ENCODE results near the gene RGS4. TPM values are rescaled to one million over a fixed set of nuclear protein-coding genes. Genes with fewer than 3 reads are reported as not detected.

Gene RGS4
- total RNA-seq, 3 donors from 2014 or later = not detected

GRCh38 chr1:163055005-163055404 is 14.2 kb upstream of the RGS4 start:
- no peaks in the 10 kb centered on the region for H3K9me3 Mint-ChIP-seq
- ATAC-seq (no peak), DNase-seq (no peak)
- no peak overlapping the region for H3K4me3 Mint-ChIP-seq
- no peaks in the 10 kb centered on the region for H3K36me3 Mint-ChIP-seq (ENCODE audit: insufficient read depth)
- H3K27me3 Mint-ChIP-seq (ENCODE audit: low read depth) = peaks cover 11% of the 10 kb centered on the region
- no peaks in the 10 kb centered on the region for H3K4me1 Mint-ChIP-seq (ENCODE audit: low read depth)

- peaks cover 11% of the 10 kb centered on the region for H3K27me3 Mint-ChIP-seq (ENCODE audit: low read depth)
- no peaks in the 10 kb centered on the region for H3K4me1 Mint-ChIP-seq (ENCODE audit: low read depth)
- ATAC-seq = no peak
- DNase-seq = no peak
- H3K4me3 Mint-ChIP-seq = no peak overlapping the region
- H3K36me3 Mint-ChIP-seq (ENCODE audit: insufficient read depth) = no peaks in the 10 kb centered on the region
- no peaks in the 10 kb centered on the region for H3K9me3 Mint-ChIP-seq
Measured at GRCh38 chr1:163055531-163055930, 13.6 kb upstream of the RGS4 start.

- Mint-ChIP-seq H3K9me3 (no peaks in the 10 kb centered on the region), H3K27me3 (ENCODE audit: low read depth) (peaks cover 11% of the 10 kb centered on the region), H3K36me3 (ENCODE audit: insufficient read depth) (no peaks in the 10 kb centered on the region), H3K4me1 (ENCODE audit: low read depth) (no peaks in the 10 kb centered on the region), H3K4me3 (no peak overlapping the region)
- DNase-seq (no peak), ATAC-seq (no peak)
Measured at GRCh38 chr1:163056831-163057230, 12.3 kb upstream of the RGS4 start.

- Mint-ChIP-seq H3K4me1 (ENCODE audit: low read depth) (no peaks in the 10 kb centered on the region), H3K36me3 (ENCODE audit: insufficient read depth) (no peaks in the 10 kb centered on the region), H3K9me3 (no peaks in the 10 kb centered on the region), H3K27me3 (ENCODE audit: low read depth) (peaks cover 7% of the 10 kb centered on the region), H3K4me3 (no peak overlapping the region)
- DNase-seq (no peak), ATAC-seq (no peak)
Measured at GRCh38 chr1:163060343-163061007, 8.7 kb upstream of the RGS4 start.

GRCh38 chr1:163063143-163063542 is 6.0 kb upstream of the RGS4 start:
- H3K9me3 Mint-ChIP-seq = no peaks in the 10 kb centered on the region
- no peak for ATAC-seq
- no peak overlapping the region for H3K4me3 Mint-ChIP-seq
- DNase-seq = no peak
- H3K36me3 Mint-ChIP-seq (ENCODE audit: insufficient read depth) = no peaks in the 10 kb centered on the region
- H3K27me3 Mint-ChIP-seq (ENCODE audit: low read depth) = peaks cover 14% of the 10 kb centered on the region
- no peaks in the 10 kb centered on the region for H3K4me1 Mint-ChIP-seq (ENCODE audit: low read depth)

- H3K36me3 Mint-ChIP-seq (ENCODE audit: insufficient read depth) = no peaks in the 10 kb centered on the region
- ATAC-seq = no peak
- H3K4me3 Mint-ChIP-seq = no peak overlapping the region
- no peak for DNase-seq
- H3K4me1 Mint-ChIP-seq (ENCODE audit: low read depth) = no peaks in the 10 kb centered on the region
- peaks cover 17% of the 10 kb centered on the region for H3K27me3 Mint-ChIP-seq (ENCODE audit: low read depth)
- no peaks in the 10 kb centered on the region for H3K9me3 Mint-ChIP-seq
Measured at GRCh38 chr1:163063610-163064009, 5.6 kb upstream of the RGS4 start.

- Mint-ChIP-seq H3K36me3 (ENCODE audit: insufficient read depth) (no peaks in the 10 kb centered on the region), H3K4me1 (ENCODE audit: low read depth) (no peaks in the 10 kb centered on the region), H3K27me3 (ENCODE audit: low read depth) (peaks cover 33% of the 10 kb centered on the region), H3K9me3 (no peaks in the 10 kb centered on the region), H3K4me3 (no peak overlapping the region)
- DNase-seq = no peak
- no peak for ATAC-seq
Measured at GRCh38 chr1:163066168-163066567, 3.0 kb upstream of the RGS4 start.

- H3K4me3 Mint-ChIP-seq = no peak overlapping the region
- no peaks in the 10 kb centered on the region for H3K4me1 Mint-ChIP-seq (ENCODE audit: low read depth)
- ATAC-seq (no peak), DNase-seq (no peak)
- H3K27me3 Mint-ChIP-seq (ENCODE audit: low read depth) = peaks cover 33% of the 10 kb centered on the region
- no peaks in the 10 kb centered on the region for H3K9me3 Mint-ChIP-seq
- no peaks in the 10 kb centered on the region for H3K36me3 Mint-ChIP-seq (ENCODE audit: insufficient read depth)
Measured at GRCh38 chr1:163066686-163067085, 2.5 kb upstream of the RGS4 start.

- ATAC-seq (no peak), DNase-seq (no peak)
- H3K36me3 Mint-ChIP-seq (ENCODE audit: insufficient read depth) = no peaks in the 10 kb centered on the region
- H3K27me3 Mint-ChIP-seq (ENCODE audit: low read depth) = peaks cover 39% of the 10 kb centered on the region
- no peaks in the 10 kb centered on the region for H3K9me3 Mint-ChIP-seq
- H3K4me1 Mint-ChIP-seq (ENCODE audit: low read depth) = no peaks in the 10 kb centered on the region
- no peak overlapping the region for H3K4me3 Mint-ChIP-seq
Measured at GRCh38 chr1:163068716-163069115, 445 bp upstream of the RGS4 start.

- no peak overlapping the region for H3K4me3 Mint-ChIP-seq
- DNase-seq (no peak), ATAC-seq (no peak)
- H3K36me3 Mint-ChIP-seq (ENCODE audit: insufficient read depth) = no peaks in the 10 kb centered on the region
- no peaks in the 10 kb centered on the region for H3K9me3 Mint-ChIP-seq
- H3K27me3 Mint-ChIP-seq (ENCODE audit: low read depth) = peaks cover 39% of the 10 kb centered on the region
- no peaks in the 10 kb centered on the region for H3K4me1 Mint-ChIP-seq (ENCODE audit: low read depth)
Measured at GRCh38 chr1:163069655-163070277, 605 bp downstream of the RGS4 start.

- H3K9me3 Mint-ChIP-seq = no peaks in the 10 kb centered on the region
- no peak overlapping the region for H3K4me3 Mint-ChIP-seq
- DNase-seq (peak; percentile 9), ATAC-seq (no peak)
- no peaks in the 10 kb centered on the region for H3K4me1 Mint-ChIP-seq (ENCODE audit: low read depth)
- H3K27me3 Mint-ChIP-seq (ENCODE audit: low read depth) = peaks cover 36% of the 10 kb centered on the region
- no peaks in the 10 kb centered on the region for H3K36me3 Mint-ChIP-seq (ENCODE audit: insufficient read depth)
Measured at GRCh38 chr1:163071405-163072255, 2.5 kb downstream of the RGS4 start.

GRCh38 chr1:163072658-163073057 is 3.5 kb downstream of the RGS4 start:
- no peaks in the 10 kb centered on the region for H3K36me3 Mint-ChIP-seq (ENCODE audit: insufficient read depth)
- H3K4me3 Mint-ChIP-seq = no peak overlapping the region
- no peaks in the 10 kb centered on the region for H3K4me1 Mint-ChIP-seq (ENCODE audit: low read depth)
- ATAC-seq (no peak), DNase-seq (no peak)
- peaks cover 39% of the 10 kb centered on the region for H3K27me3 Mint-ChIP-seq (ENCODE audit: low read depth)
- no peaks in the 10 kb centered on the region for H3K9me3 Mint-ChIP-seq

- Mint-ChIP-seq H3K4me1 (ENCODE audit: low read depth) (no peaks in the 10 kb centered on the region), H3K9me3 (no peaks in the 10 kb centered on the region), H3K36me3 (ENCODE audit: insufficient read depth) (no peaks in the 10 kb centered on the region), H3K4me3 (no peak overlapping the region), H3K27me3 (ENCODE audit: low read depth) (peaks cover 28% of the 10 kb centered on the region)
- ATAC-seq (no peak), DNase-seq (no peak)
Measured at GRCh38 chr1:163074004-163074403, 4.8 kb downstream of the RGS4 start.

GRCh38 chr1:163074716-163075284 is 5.6 kb downstream of the RGS4 start:
- DNase-seq (no peak), ATAC-seq (no peak)
- Mint-ChIP-seq H3K36me3 (ENCODE audit: insufficient read depth) (no peaks in the 10 kb centered on the region), H3K9me3 (no peaks in the 10 kb centered on the region), H3K4me3 (no peak overlapping the region), H3K27me3 (ENCODE audit: low read depth) (peaks cover 21% of the 10 kb centered on the region), H3K4me1 (ENCODE audit: low read depth) (no peaks in the 10 kb centered on the region)
